H9 (cell line): ENCODE results near the gene OR6C68. TPM values are rescaled to one million over a fixed set of nuclear protein-coding genes. Genes with fewer than 3 reads are reported as not detected.

Source experiments
- DNase-seq: peaks from one replicate; pipeline ENCODE4 v3.0.0-alpha.2; 2017
- H2AFZ ChIP-seq: one replicate; pipeline ENCODE4 v1.6.1; 2013; ENCODE audit warnings: mild to moderate bottlenecking, low read length, control low read depth, moderate library complexity
- H2AK5ac ChIP-seq: 2 replicates; pipeline ENCODE4 v1.6.1; 2013; ENCODE audit warnings: low read length, control low read depth, mixed read lengths; ENCODE audit not compliant: insufficient read length
- H2BK120ac ChIP-seq: one replicate; pipeline ENCODE4 v1.6.1; 2013; ENCODE audit warnings: low read depth, mild to moderate bottlenecking, low read length, control low read depth, inconsistent platforms; ENCODE audit not compliant: poor library complexity, severe bottlenecking
- H2BK12ac ChIP-seq: 2 replicates; pipeline ENCODE4 v1.6.1; 2013; ENCODE audit warnings: low read length, control low read depth, mixed read lengths, low read depth; ENCODE audit not compliant: insufficient read length
- H2BK15ac ChIP-seq: 2 replicates; pipeline ENCODE4 v1.6.1; 2013; ENCODE audit warnings: low read depth, low read length, control low read depth
- H2BK20ac ChIP-seq: one replicate; pipeline ENCODE4 v1.6.1; 2013; ENCODE audit warnings: low read depth, mild to moderate bottlenecking, low read length, control low read depth, inconsistent platforms; ENCODE audit not compliant: poor library complexity, severe bottlenecking
- H2BK5ac ChIP-seq: 2 replicates; pipeline ENCODE4 v1.6.1; 2013; ENCODE audit warnings: low read length, control low read depth, mixed read lengths; ENCODE audit not compliant: insufficient read length
- H3K14ac ChIP-seq: 2 replicates; pipeline ENCODE4 v1.6.1; 2013; ENCODE audit warnings: low read length, control low read depth; ENCODE audit not compliant: insufficient read depth
- H3K18ac ChIP-seq: 2 replicates; pipeline ENCODE4 v1.6.1; 2013; ENCODE audit warnings: low read depth, mild to moderate bottlenecking, mixed read lengths, low read length, control low read depth; ENCODE audit not compliant: insufficient read length
- H3K23ac ChIP-seq: 2 replicates; pipeline ENCODE4 v1.6.1; 2013; ENCODE audit warnings: low read length, control low read depth, mixed read lengths, low read depth; ENCODE audit not compliant: insufficient read length
- H3K23me2 ChIP-seq: 2 replicates; pipeline ENCODE4 v1.6.1; 2013; ENCODE audit warnings: low read depth, mild to moderate bottlenecking, mixed read lengths, low read length, control low read depth; ENCODE audit not compliant: insufficient read length, poor library complexity, severe bottlenecking
- H3K27ac ChIP-seq: 2 replicates; pipeline ENCODE4 v1.5.1; 2013; ENCODE audit warnings: low read length, control low read depth, mixed read lengths, low read depth; ENCODE audit not compliant: insufficient read length
- H3K27me3 ChIP-seq: 2 replicates; pipeline ENCODE4 v1.6.1; 2013; ENCODE audit warnings: low read length, control low read depth, inconsistent platforms; ENCODE audit not compliant: insufficient read depth
- H3K4ac ChIP-seq: 2 replicates; pipeline ENCODE4 v1.6.1; 2013; ENCODE audit warnings: low read depth, mild to moderate bottlenecking, control low read depth, inconsistent platforms, low read length, moderate library complexity
- H3K4me1 ChIP-seq: 2 replicates; pipeline ENCODE4 v1.6.1; 2013; ENCODE audit warnings: low read length, control low read depth, inconsistent platforms; ENCODE audit not compliant: insufficient read depth
- H3K4me2 ChIP-seq: 2 replicates; pipeline ENCODE4 v1.6.1; 2013; ENCODE audit warnings: low read length, control low read depth, mixed read lengths; ENCODE audit not compliant: insufficient read length, insufficient read depth
- H3K56ac ChIP-seq: 2 replicates; pipeline ENCODE4 v1.6.1; 2013; ENCODE audit warnings: low read depth, mild to moderate bottlenecking, mixed read lengths, low read length, control low read depth; ENCODE audit not compliant: insufficient read length
- H3K79me1 ChIP-seq: 2 replicates; pipeline ENCODE4 v1.6.1; 2013; ENCODE audit warnings: low read depth, mild to moderate bottlenecking, moderate library complexity, low read length, control low read depth, inconsistent platforms; ENCODE audit not compliant: insufficient read depth, poor library complexity, severe bottlenecking
- H3K79me2 ChIP-seq: 2 replicates; pipeline ENCODE4 v1.6.1; 2013; ENCODE audit warnings: low read length, control low read depth, inconsistent platforms; ENCODE audit not compliant: insufficient read depth
- H3K9ac ChIP-seq: 2 replicates; pipeline ENCODE4 v1.6.1; 2013; ENCODE audit warnings: low read length, control low read depth, mixed read lengths; ENCODE audit not compliant: insufficient read length; ENCODE audit errors: extremely low read depth
- H3K9me3 ChIP-seq: one replicate; pipeline ENCODE4 v1.6.1; 2013; ENCODE audit warnings: low read depth, low read length, inconsistent platforms; ENCODE audit not compliant: control insufficient read depth
- H3T11ph ChIP-seq: one replicate; pipeline ENCODE4 v1.6.1; 2013; ENCODE audit warnings: mild to moderate bottlenecking, low read length, control low read depth, inconsistent platforms
- H4K20me1 ChIP-seq: one replicate; pipeline ENCODE4 v1.6.1; 2013; ENCODE audit not compliant: control insufficient read depth, insufficient read length, insufficient read depth
- H4K5ac ChIP-seq: 2 replicates; pipeline ENCODE4 v1.6.1; 2013; ENCODE audit warnings: low read depth, mild to moderate bottlenecking, mixed read lengths, low read length, control low read depth; ENCODE audit not compliant: insufficient read length
- H4K8ac ChIP-seq: replicated peaks from 2 replicates; pipeline ENCODE4 v1.6.1; 2013; ENCODE audit warnings: low read length, control low read depth, mixed read lengths, low read depth; ENCODE audit not compliant: insufficient read length
- H4K91ac ChIP-seq: 2 replicates; pipeline ENCODE4 v1.6.1; 2013; ENCODE audit warnings: low read depth, mild to moderate bottlenecking, moderate library complexity, mixed read lengths, low read length, control low read depth; ENCODE audit not compliant: insufficient read length
- H3K27ac Mint-ChIP-seq, 3 experiments: 2 replicates in 2 of 3; 3 replicates in 1 of 3; pipeline ENCODE4 v1.8.0; 2020 to 2021; ENCODE audit warnings: mixed read lengths in 3 of 3, mild to moderate bottlenecking in 1 of 3, moderate library complexity in 1 of 3
- H3K27me3 Mint-ChIP-seq: 2 replicates; pipeline ENCODE4 v1.8.0; 2021; ENCODE audit warnings: low read depth, mild to moderate bottlenecking, moderate library complexity, mixed read lengths
- H3K36me3 Mint-ChIP-seq, 3 experiments: 2 replicates in 2 of 3; 3 replicates in 1 of 3; pipeline ENCODE4 v1.8.0; 2020 to 2021; ENCODE audit warnings: low read depth in 3 of 3, mixed read lengths in 3 of 3; ENCODE audit not compliant: insufficient read depth in 1 of 3
- H3K4me1 Mint-ChIP-seq, 2 experiments: 2 replicates each; pipeline ENCODE4 v1.8.0; 2020; ENCODE audit warnings: mixed read lengths in 2 of 2
- H3K4me3 Mint-ChIP-seq, 2 experiments: 2 replicates in 1 of 2; 3 replicates in 1 of 2; pipeline ENCODE4 v1.8.0; 2020 to 2021; ENCODE audit warnings: mild to moderate bottlenecking in 2 of 2, mixed read lengths in 2 of 2, moderate library complexity in 1 of 2
- H3K9me3 Mint-ChIP-seq, 2 experiments: 2 replicates in 1 of 2; 3 replicates in 1 of 2; pipeline ENCODE4 v1.8.0; 2020; ENCODE audit warnings: mild to moderate bottlenecking in 2 of 2, mixed read lengths in 2 of 2, moderate library complexity in 1 of 2
- WGBS: extraction: QIAGEN DNeasy Blood & Tissue Kit; methylation state at CpG from one replicate; pipeline ENCODE4 v1.1.7; 2013; ENCODE audit warnings: missing lambda C conversion rate, low lambda C conversion rate, mixed read lengths; ENCODE audit not compliant: insufficient read length; ENCODE audit errors: extremely low coverage; 5-methylcytosine and 5-hydroxymethylcytosine counted together
- total RNA-seq: library from RNA; stranded (reverse); gene quantifications from 2 replicates; pipeline ENCODE4 v1.2.1, GENCODE V29; 2021
- TF ChIP-seq, protein P1 (sequence below): fragments of 200-600 bp; sonication (generic); conservative IDR thresholded peaks from 3 replicates; pipeline ENCODE4 v1.8.0; 2021; ENCODE audit warnings: antibody characterized with exemption, mild to moderate bottlenecking

Gene OR6C68
- total RNA-seq, 1 experiment from 2014 or later = not detected

DNA sequence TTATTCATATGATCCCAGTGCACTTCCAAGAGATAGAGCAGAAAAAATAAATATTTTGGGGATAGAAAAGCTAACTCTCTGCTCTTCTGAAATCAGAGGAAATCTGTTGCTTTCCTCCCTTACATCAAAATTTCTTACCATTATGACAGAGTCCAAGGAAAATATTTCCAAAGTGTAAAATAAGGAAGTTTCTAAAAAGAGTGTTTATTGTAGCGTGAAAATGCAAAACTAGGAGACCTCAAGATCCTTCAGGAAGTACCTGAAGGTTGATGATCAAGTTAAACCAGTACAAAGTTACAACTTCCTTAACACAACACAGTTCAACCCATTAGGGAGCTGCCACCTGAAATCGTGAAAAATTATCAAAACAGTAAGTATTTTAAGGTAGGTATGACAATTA, 48.4 kb upstream of the OR6C68 start, which contains the start of gene OR6C2:
Gene OR6C2, plus strand, starts transcription at position 301 of the 400 bp plus-strand sequence. CDS start 8,138 bp downstream, outside the sequence.
- peaks cover 22 to 30% of the 10 kb centered on the region in 2 experiments for H3K9me3 Mint-ChIP-seq
- WGBS = no CpG with 5 or more reads among the region's 2 CpGs
- no peak within 1 kb of the TSS for H3K9ac ChIP-seq
- no peak within 1 kb of the TSS for H2BK12ac ChIP-seq
- no peaks in the 10 kb centered on the region for H3K23me2 ChIP-seq
- H3K18ac ChIP-seq = no peak within 1 kb of the TSS
- no peak within 1 kb of the TSS for H2BK5ac ChIP-seq
- H3K4me3 Mint-ChIP-seq = no peak within 1 kb of the TSS
- no peaks in the 10 kb centered on the region for H3K9me3 ChIP-seq
- TF ChIP-seq, protein P1, sequence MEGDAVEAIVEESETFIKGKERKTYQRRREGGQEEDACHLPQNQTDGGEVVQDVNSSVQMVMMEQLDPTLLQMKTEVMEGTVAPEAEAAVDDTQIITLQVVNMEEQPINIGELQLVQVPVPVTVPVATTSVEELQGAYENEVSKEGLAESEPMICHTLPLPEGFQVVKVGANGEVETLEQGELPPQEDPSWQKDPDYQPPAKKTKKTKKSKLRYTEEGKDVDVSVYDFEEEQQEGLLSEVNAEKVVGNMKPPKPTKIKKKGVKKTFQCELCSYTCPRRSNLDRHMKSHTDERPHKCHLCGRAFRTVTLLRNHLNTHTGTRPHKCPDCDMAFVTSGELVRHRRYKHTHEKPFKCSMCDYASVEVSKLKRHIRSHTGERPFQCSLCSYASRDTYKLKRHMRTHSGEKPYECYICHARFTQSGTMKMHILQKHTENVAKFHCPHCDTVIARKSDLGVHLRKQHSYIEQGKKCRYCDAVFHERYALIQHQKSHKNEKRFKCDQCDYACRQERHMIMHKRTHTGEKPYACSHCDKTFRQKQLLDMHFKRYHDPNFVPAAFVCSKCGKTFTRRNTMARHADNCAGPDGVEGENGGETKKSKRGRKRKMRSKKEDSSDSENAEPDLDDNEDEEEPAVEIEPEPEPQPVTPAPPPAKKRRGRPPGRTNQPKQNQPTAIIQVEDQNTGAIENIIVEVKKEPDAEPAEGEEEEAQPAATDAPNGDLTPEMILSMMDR = no peak
- H3K27me3 Mint-ChIP-seq = no peaks in the 10 kb centered on the region
- H4K20me1 ChIP-seq = no peaks in the 10 kb centered on the region
- no peak within 1 kb of the TSS for H2BK20ac ChIP-seq
- no peak within 1 kb of the TSS for H2BK120ac ChIP-seq
- peaks cover 2 to 25% (median 13%) of the 10 kb centered on the region in 3 experiments; a peak in 6 of 7 replicates for H3K36me3 Mint-ChIP-seq
- no peak within 1 kb of the TSS for H3K4me2 ChIP-seq
- no peak within 1 kb of the TSS for H3K56ac ChIP-seq
- no peaks in the 10 kb centered on the region for H3K4me1 ChIP-seq
- no peak within 1 kb of the TSS for H3K4ac ChIP-seq
- H4K5ac ChIP-seq = no peak within 1 kb of the TSS
- H3K79me1 ChIP-seq = no peaks in the 10 kb centered on the region
- H2AK5ac ChIP-seq = no peak within 1 kb of the TSS
- no peaks in the 10 kb centered on the region for H3K27me3 ChIP-seq
- H3K27ac ChIP-seq = no peak within 1 kb of the TSS
- H3K27ac Mint-ChIP-seq = no peak within 1 kb of the TSS
- no peak within 1 kb of the TSS for H2BK15ac ChIP-seq
- H3K14ac ChIP-seq = no peak within 1 kb of the TSS
- H3K79me2 ChIP-seq = no peaks in the 10 kb centered on the region
- DNase-seq = no peak
- H2AFZ ChIP-seq = no peak within 1 kb of the TSS
- no peak within 1 kb of the TSS for H3T11ph ChIP-seq
- H3K23ac ChIP-seq = no peak within 1 kb of the TSS
- H3K4me1 Mint-ChIP-seq = no peaks in the 10 kb centered on the region
- no peak within 1 kb of the TSS for H4K8ac ChIP-seq
- H4K91ac ChIP-seq = no peak within 1 kb of the TSS
